H1 (cell line): ENCODE data around the gene LCN6. TPM values are rescaled to one million over a fixed set of nuclear protein-coding genes. Genes with fewer than 3 reads are reported as not detected.

ENCODE experiments used
- CTCF ChIA-PET: fragments of 300-600 bp; sonication (Branson Sonifier 250); formaldehyde crosslinking; loops from one replicate; lab custom pipeline; 2021; ENCODE audit not compliant: partially characterized antibody; lab: Charles Lee
- POLR2A ChIA-PET: fragments of 300-600 bp; sonication (Branson Sonifier 250); formaldehyde crosslinking; loops from one replicate; lab custom pipeline; 2021; ENCODE audit warnings: inconsistent platforms; ENCODE audit not compliant: partially characterized antibody; lab: Charles Lee
- DNase-seq, 2 experiments: peaks; one replicate each; pipeline versions ENCODE4 v3.0.0 to v3.0.0-alpha.2; 2010 to 2022; ENCODE audit warnings: low spot score in 2 of 2, low read depth in 1 of 2, mixed read lengths in 1 of 2
- FAIRE-seq: peaks from 2 replicates; lab custom pipeline; 2011; peaks lifted over from hg19 to GRCh38; lab: Jason Lieb, UNC
- H2AFZ ChIP-seq: 2 replicates; pipeline ENCODE4 v1.8.1; 2012; ENCODE audit warnings: low read length, inconsistent platforms
- H2AK5ac ChIP-seq: 2 replicates; pipeline ENCODE4 v1.6.1; 2013; ENCODE audit warnings: low read depth, low read length
- H2BK120ac ChIP-seq: replicated peaks from 2 replicates; pipeline ENCODE3; 2013; ENCODE audit warnings: low read depth, low read length, inconsistent platforms
- H2BK12ac ChIP-seq: 2 replicates; pipeline ENCODE4 v1.6.1; 2013; ENCODE audit warnings: low read depth, low read length
- H2BK15ac ChIP-seq: 2 replicates; pipeline ENCODE4 v1.6.1; 2013; ENCODE audit warnings: low read length
- H2BK20ac ChIP-seq: 2 replicates; pipeline ENCODE4 v1.6.1; 2013; ENCODE audit warnings: low read length
- H2BK5ac ChIP-seq: 2 replicates; pipeline ENCODE4 v1.6.1; 2013; ENCODE audit warnings: low read depth, low read length
- H3K14ac ChIP-seq: 2 replicates; pipeline ENCODE4 v1.6.1; 2013; ENCODE audit warnings: inconsistent platforms; ENCODE audit not compliant: insufficient read length
- H3K18ac ChIP-seq: 2 replicates; pipeline ENCODE4 v1.6.1; 2013; ENCODE audit warnings: low read length; ENCODE audit errors: extremely low read depth
- H3K23ac ChIP-seq: 2 replicates; pipeline ENCODE4 v1.6.1; 2013; ENCODE audit warnings: inconsistent platforms; ENCODE audit not compliant: insufficient read length
- H3K23me2 ChIP-seq: 2 replicates; pipeline ENCODE4 v1.6.1; 2013; ENCODE audit warnings: low read depth, low read length
- H3K27ac ChIP-seq: 2 replicates; pipeline ENCODE4 v1.6.1; 2011; ENCODE audit warnings: low read depth, low read length, inconsistent platforms
- H3K27me3 ChIP-seq, 4 experiments: replicated peaks in 1 of 4; 1 replicate in 1 of 4; 2 replicates in 3 of 4; pipeline versions ENCODE4 v1.6.1 to v1.8.1; 2011 to 2013; ENCODE audit warnings: low read length in 3 of 4, mild to moderate bottlenecking in 3 of 4, inconsistent platforms in 2 of 4, mixed read lengths in 2 of 4, moderate library complexity in 1 of 4; ENCODE audit not compliant: control insufficient read depth in 3 of 4, insufficient read depth in 3 of 4; ENCODE audit errors: extremely low read depth in 1 of 4
- H3K36me3 ChIP-seq, 4 experiments: 2 replicates each; pipeline versions ENCODE4 v1.6.1 to v1.8.1; 2011 to 2013; ENCODE audit warnings: mild to moderate bottlenecking in 4 of 4, low read length in 3 of 4, moderate library complexity in 2 of 4, control low read depth in 1 of 4, inconsistent platforms in 1 of 4; ENCODE audit not compliant: insufficient read depth in 4 of 4, control insufficient read depth in 2 of 4
- H3K4ac ChIP-seq: replicated peaks from 2 replicates; pipeline ENCODE3; 2013; ENCODE audit warnings: low read length, low read depth, mixed read lengths, inconsistent platforms; ENCODE audit not compliant: insufficient read length
- H3K4me1 ChIP-seq, 4 experiments: replicated peaks in 1 of 4; 1 replicate in 1 of 4; 2 replicates in 3 of 4; pipeline versions ENCODE4 v1.6.1 to v1.8.1; 2011 to 2013; ENCODE audit warnings: low read length in 3 of 4, inconsistent platforms in 2 of 4, mixed read lengths in 1 of 4; ENCODE audit not compliant: insufficient read depth in 4 of 4, control insufficient read depth in 3 of 4
- H3K4me2 ChIP-seq, 2 experiments: 2 replicates each; pipeline versions ENCODE4 v1.6.1 to v1.8.1; 2011 to 2013; ENCODE audit warnings: low read depth in 2 of 2, low read length in 2 of 2, control low read depth in 1 of 2, inconsistent platforms in 1 of 2, mild to moderate bottlenecking in 1 of 2; ENCODE audit not compliant: insufficient read depth in 1 of 2
- H3K4me3 ChIP-seq, 4 experiments: fragments of 200-600, 300-600 bp in 1 of 4; sonication (generic), shearing (Covaris generic), sonication (Bioruptor Twin) in 1 of 4; 2 replicates each; pipeline versions ENCODE4 v1.5.1 to v1.8.1; 2011 to 2016; ENCODE audit warnings: low read length in 4 of 4, low read depth in 3 of 4, control low read depth in 2 of 4, inconsistent platforms in 2 of 4, mild to moderate bottlenecking in 2 of 4, mixed read lengths in 1 of 4, moderate library complexity in 1 of 4; ENCODE audit not compliant: insufficient read depth in 2 of 4; ENCODE audit errors: extremely low read depth in 1 of 4
- H3K56ac ChIP-seq: replicated peaks from 2 replicates; pipeline ENCODE3; 2013; ENCODE audit warnings: low read depth, mild to moderate bottlenecking, mixed read lengths, low read length, inconsistent platforms; ENCODE audit not compliant: insufficient read length
- H3K79me1 ChIP-seq: 2 replicates; pipeline ENCODE4 v1.6.1; 2013; ENCODE audit warnings: low read depth, low read length, control low read depth
- H3K79me2 ChIP-seq, 2 experiments: 2 replicates each; pipeline versions ENCODE4 v1.6.1 to v1.8.1; 2012 to 2013; ENCODE audit warnings: low read length in 2 of 2, mild to moderate bottlenecking in 2 of 2, inconsistent platforms in 1 of 2; ENCODE audit not compliant: insufficient read depth in 2 of 2, control insufficient read depth in 1 of 2
- H3K9ac ChIP-seq, 4 experiments: replicated peaks in 1 of 4; 1 replicate in 1 of 4; 2 replicates in 3 of 4; pipeline versions ENCODE4 v1.6.1 to v1.8.1; 2011 to 2013; ENCODE audit warnings: low read depth in 3 of 4, low read length in 3 of 4, control low read depth in 2 of 4, mild to moderate bottlenecking in 2 of 4, moderate library complexity in 2 of 4, inconsistent platforms in 1 of 4; ENCODE audit errors: extremely low read depth in 1 of 4
- H3K9me3 ChIP-seq, 2 experiments: 2 replicates each; pipeline versions ENCODE4 v1.6.1 to v1.8.1; 2012 to 2013; ENCODE audit warnings: mild to moderate bottlenecking in 2 of 2, moderate library complexity in 2 of 2, control low read depth in 1 of 2, inconsistent platforms in 1 of 2, low read depth in 1 of 2, low read length in 1 of 2, mixed read lengths in 1 of 2; ENCODE audit not compliant: insufficient read depth in 2 of 2
- H4K20me1 ChIP-seq, 2 experiments: replicated peaks in 1 of 2; 2 replicates each; pipeline versions ENCODE3 to v1.8.1; 2011 to 2013; ENCODE audit warnings: inconsistent platforms in 2 of 2, low read length in 2 of 2, mild to moderate bottlenecking in 1 of 2; ENCODE audit not compliant: insufficient read depth in 2 of 2, control insufficient read depth in 1 of 2
- H4K5ac ChIP-seq: 2 replicates; pipeline ENCODE4 v1.6.1; 2013; ENCODE audit warnings: low read length, low read depth, mixed read lengths, inconsistent platforms; ENCODE audit not compliant: insufficient read length
- H4K8ac ChIP-seq: 2 replicates; pipeline ENCODE4 v1.8.0; 2013; ENCODE audit warnings: mild to moderate bottlenecking, moderate library complexity, low read length, inconsistent platforms; ENCODE audit not compliant: insufficient read depth; ENCODE audit errors: extremely low read depth
- H4K91ac ChIP-seq: replicated peaks from 2 replicates; pipeline ENCODE3; 2013; ENCODE audit warnings: low read length, mixed read lengths, inconsistent platforms; ENCODE audit not compliant: insufficient read length
- ASH2L ChIP-seq: fragments of 200-600, 300-600 bp; sonication (generic); IDR thresholded peaks from one replicate; pipeline ENCODE4 v1.7.1; 2017; ENCODE audit warnings: low read length
- CHD2 ChIP-seq: IDR thresholded peaks from 2 replicates; pipeline ENCODE4 v1.6.1; 2012; ENCODE audit warnings: low read length, improper control_type of control experiment
- CREB1 ChIP-seq: IDR thresholded peaks from 2 replicates; pipeline ENCODE4 v1.6.1; 2012; ENCODE audit warnings: inconsistent platforms
- GABPA ChIP-seq: IDR thresholded peaks from 2 replicates; pipeline ENCODE4 v1.6.1; 2011; ENCODE audit warnings: mild to moderate bottlenecking, low read length, moderate library complexity, borderline replicate concordance; ENCODE audit not compliant: insufficient read depth
- JUND ChIP-seq: IDR thresholded peaks from 2 replicates; pipeline ENCODE4 v1.6.1; 2011; ENCODE audit warnings: mild to moderate bottlenecking, improper control_type of control experiment, low read length
- NANOG ChIP-seq: IDR thresholded peaks from 2 replicates; pipeline ENCODE4 v1.6.1; 2011; ENCODE audit warnings: low read length, low read depth, mild to moderate bottlenecking, inconsistent platforms; ENCODE audit not compliant: insufficient read depth, poor library complexity, severe bottlenecking
- POLR2AphosphoS5 ChIP-seq: IDR thresholded peaks from 2 replicates; pipeline ENCODE4 v1.6.1; 2011; ENCODE audit warnings: low read depth, low read length
- SAP30 ChIP-seq: fragments of 300-600 bp; sonication (generic); IDR thresholded peaks from 2 replicates; pipeline ENCODE4 v1.7.1; 2012; ENCODE audit warnings: low read length, moderate library complexity, mild to moderate bottlenecking, inconsistent platforms; ENCODE audit not compliant: insufficient read depth, insufficient replicate concordance
- SIN3A ChIP-seq, 2 experiments: IDR thresholded peaks in 1 of 2; conservative IDR thresholded peaks in 1 of 2; 2 replicates each; pipeline ENCODE4 v1.6.1; 2011 to 2012; ENCODE audit warnings: low read length in 2 of 2, improper control_type of control experiment in 1 of 2, low read depth in 1 of 2, mild to moderate bottlenecking in 1 of 2
- SP1 ChIP-seq: IDR thresholded peaks from 2 replicates; pipeline ENCODE4 v1.6.1; 2011; ENCODE audit warnings: low read depth, low read length
- TAF1 ChIP-seq: IDR thresholded peaks from 2 replicates; pipeline ENCODE4 v1.6.1; 2011; ENCODE audit warnings: mild to moderate bottlenecking, low read depth, low read length
- TEAD4 ChIP-seq: IDR thresholded peaks from 2 replicates; pipeline ENCODE4 v1.6.1; 2012; ENCODE audit warnings: low read depth, low read length, inconsistent platforms, mixed read lengths
- polyA plus RNA-seq, 7 experiments: library from polyadenylated mRNA; depleted of rRNA in 3 of 7; stranded (reverse) in 5 of 7; unstranded in 2 of 7; fragments of >200 nt in 5 of 7; fragments of 200-250 nt in 2 of 7; gene quantifications; 1 replicate in 5 of 7; 2 replicates in 1 of 7; 4 replicates in 1 of 7; pipeline versions ENCODE4 v1.2.1 to v1.2.3, GENCODE V29; 2011 to 2013; ENCODE audit warnings: missing spikeins in 2 of 7, mixed read lengths in 2 of 7
- total RNA-seq: library from RNA; stranded (reverse); fragmentation: NEBNext Ultra II Directional; extraction: Animal tissue kit (Norgen Biotek cat#: 25700); gene quantifications from 2 replicates; pipeline ENCODE4 v1.2.1, GENCODE V29; 2021
- TF ChIP-seq, protein P1 (sequence below): IDR thresholded peaks from 2 replicates; pipeline ENCODE4 v1.6.1; 2011; ENCODE audit warnings: low read length, improper control_type of control experiment

Gene LCN6
- total and polyA plus RNA-seq, 2 of the 8 experiments (the other 6 are each of a cell fraction or from before 2014, with no cell fraction given): not detected

DNA sequence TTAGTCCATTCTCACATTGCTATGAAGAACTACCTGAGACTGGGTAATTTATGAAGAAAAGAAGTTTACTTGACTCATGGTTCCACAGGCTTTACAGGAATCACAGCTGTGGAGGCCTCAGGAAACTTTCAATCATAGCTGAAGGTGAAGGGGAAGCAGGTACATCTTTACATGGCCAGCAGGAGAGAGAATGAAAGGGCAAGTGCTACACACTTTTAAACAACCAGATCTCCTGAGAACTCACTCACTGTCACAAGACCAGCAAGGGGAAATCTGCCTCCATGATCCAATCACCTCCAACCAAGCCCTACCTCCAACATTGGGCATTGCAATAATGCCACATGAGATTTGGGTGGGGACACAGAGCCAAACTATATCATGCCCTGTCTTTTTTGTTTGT is 3.5 kb upstream of the LCN6 start:
- Histone ChIP-seq H3K79me2 (no peaks in the 10 kb centered on the region), H4K8ac (no peak overlapping the region), H2BK20ac (no peak overlapping the region), H2AK5ac (no peak overlapping the region), H3K4me1 (peaks cover 0 to 2% (median 0%) of the 10 kb centered on the region in 4 experiments; a peak in 2 of 7 replicates), H3K9ac (no peak overlapping the region), H2BK5ac (no peak overlapping the region), H3K23me2 (no peaks in the 10 kb centered on the region; the same call in 1 of the 2 replicates), H2BK12ac (no peak overlapping the region), H4K20me1 (no peaks in the 10 kb centered on the region), H3K4ac (no peak overlapping the region), H4K91ac (no peak overlapping the region), H3K56ac (no peak overlapping the region), H3K4me3 (no peak overlapping the region), H2BK15ac (no peak overlapping the region), H3K79me1 (no peaks in the 10 kb centered on the region), H3K27ac (no peak overlapping the region), H3K27me3 (no peaks in the 10 kb centered on the region), H3K4me2 (no peak overlapping the region), H2AFZ (no peak overlapping the region), H4K5ac (no peak overlapping the region), H3K9me3 (peaks cover 3 to 12% of the 10 kb centered on the region in 2 experiments; a peak in 1 of 4 replicates), H3K23ac (no peak overlapping the region), H3K36me3 (no peaks in the 10 kb centered on the region), H3K18ac (no peak overlapping the region), H2BK120ac (no peak overlapping the region), H3K14ac (no peak overlapping the region)
- no peak for DNase-seq
- FAIRE-seq: no peak
- ChIA-PET POLR2A (interaction anchor here (0.9 kb wide), 1 partner anchor 23 kb away, joined by 3 read pairs; no protein-coding TSS in a partner anchor), CTCF (interaction anchor here (1.3 to 1.7 kb wide), 4 partner anchors 10 to 278 kb away, joined by 3 to 4 read pairs (median 4); no protein-coding TSS in a partner anchor)
- TF ChIP-seq SIN3A (conservative IDR thresholded peaks at IDR 0.05 in 1 of 2, IDR thresholded peaks at IDR 0.05 in 1 of 2; ENCODE audit: low read depth in 1 of 2, low read length in 2 of 2) (no peak), JUND (no peak), GABPA (no peak), SP1 (no peak), TEAD4 (no peak), NANOG (no peak), ASH2L (no peak), SAP30 (no peak), POLR2AphosphoS5 (no peak), CREB1 (no peak), CHD2 (no peak), TAF1 (no peak)
- TF ChIP-seq, protein P1, sequence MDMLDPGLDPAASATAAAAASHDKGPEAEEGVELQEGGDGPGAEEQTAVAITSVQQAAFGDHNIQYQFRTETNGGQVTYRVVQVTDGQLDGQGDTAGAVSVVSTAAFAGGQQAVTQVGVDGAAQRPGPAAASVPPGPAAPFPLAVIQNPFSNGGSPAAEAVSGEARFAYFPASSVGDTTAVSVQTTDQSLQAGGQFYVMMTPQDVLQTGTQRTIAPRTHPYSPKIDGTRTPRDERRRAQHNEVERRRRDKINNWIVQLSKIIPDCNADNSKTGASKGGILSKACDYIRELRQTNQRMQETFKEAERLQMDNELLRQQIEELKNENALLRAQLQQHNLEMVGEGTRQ: no peak
